A673 (cell line): ENCODE data around the gene NBAS. TPM values are rescaled to one million over a fixed set of nuclear protein-coding genes. Genes with fewer than 3 reads are reported as not detected.

Source experiments
- BruUV-seq: library from RNA; stranded (reverse); fragments of 400-500 nt; replicated peaks from 2 replicates; lab custom pipeline; 2021; lab: Mats Ljungman, UMichigan
- CTCF ChIA-PET: fragments of 300-600 bp; sonication (Branson Sonifier 250); formaldehyde crosslinking; loops from one replicate; lab custom pipeline; 2022; ENCODE audit warnings: antibody characterized with exemption; lab: Charles Lee
- POLR2A ChIA-PET: fragments of 300-600 bp; sonication (Branson Sonifier 250); formaldehyde crosslinking; loops from one replicate; lab custom pipeline; 2022; ENCODE audit warnings: antibody characterized with exemption; ENCODE audit not compliant: low non-redundant PET; lab: Charles Lee
- DNase-seq: peaks from one replicate; pipeline ENCODE4 v3.0.0-alpha.2; 2015; ENCODE audit warnings: low spot score
- H3K27ac ChIP-seq: fragments of 200-600 bp; sonication (generic); 2 replicates; pipeline ENCODE4 v1.5.1; 2016; ENCODE audit warnings: mixed run types, low read depth, mild to moderate bottlenecking, mixed read lengths, antibody characterized with exemption, low read length; ENCODE audit not compliant: poor library complexity, severe bottlenecking
- H3K27me3 ChIP-seq: fragments of 200-600 bp; sonication (generic); replicated peaks from 2 replicates; pipeline ENCODE4 v1.6.1; 2017; ENCODE audit warnings: mixed run types, low read depth, mild to moderate bottlenecking, mixed read lengths, antibody characterized with exemption, low read length; ENCODE audit not compliant: insufficient read depth, poor library complexity
- H3K36me3 ChIP-seq: fragments of 200-600 bp; sonication (generic); 2 replicates; pipeline ENCODE4 v1.6.1; 2016; ENCODE audit warnings: mixed run types, mild to moderate bottlenecking, mixed read lengths, antibody characterized with exemption, low read length; ENCODE audit not compliant: insufficient read depth, poor library complexity, severe bottlenecking
- H3K4me1 ChIP-seq: fragments of 200-600 bp; sonication (generic); 2 replicates; pipeline ENCODE4 v1.6.1; 2017; ENCODE audit warnings: mixed run types, mild to moderate bottlenecking, mixed read lengths, antibody characterized with exemption, low read length; ENCODE audit not compliant: insufficient read depth, poor library complexity, severe bottlenecking
- H3K4me3 ChIP-seq: fragments of 200-600 bp; sonication (generic); 2 replicates; pipeline ENCODE4 v1.5.1; 2016; ENCODE audit warnings: low read depth, mixed run types, mild to moderate bottlenecking, mixed read lengths, low read length; ENCODE audit not compliant: poor library complexity, severe bottlenecking
- H3K9me3 ChIP-seq: fragments of 200-600 bp; sonication (generic); 2 replicates; pipeline ENCODE4 v1.6.1; 2016; ENCODE audit warnings: mixed run types, low read depth, mild to moderate bottlenecking, mixed read lengths, antibody characterized with exemption, low read length; ENCODE audit not compliant: poor library complexity, severe bottlenecking
- EZH2 ChIP-seq: fragments of 200-600 bp; sonication (generic); IDR thresholded peaks from 2 replicates; pipeline ENCODE4 v1.6.1; 2017; ENCODE audit warnings: borderline replicate concordance, low read depth, mild to moderate bottlenecking, mixed read lengths, antibody characterized with exemption, low read length; ENCODE audit not compliant: poor library complexity, severe bottlenecking
- intact Hi-C: fragments of 100-400 bp; cut with micrococcal nuclease; formaldehyde crosslinking; loops from one replicate; pipeline ENCODE4 v1.10.0; 2022; ENCODE audit not compliant: unreplicated experiment
- total RNA-seq: library from RNA; stranded (reverse); gene quantifications from 2 replicates; pipeline ENCODE4 v1.2.3, GENCODE V29; 2021
- TF ChIP-seq, protein P1 (sequence below): fragments of 300-800, 200-600 bp; sonication (generic); conservative IDR thresholded peaks from 2 replicates; pipeline ENCODE4 v1.5.1; 2017; ENCODE audit warnings: low read depth, mild to moderate bottlenecking, antibody characterized with exemption, low read length, moderate library complexity, mixed read lengths

Gene NBAS
- total RNA-seq, 1 experiment from 2014 or later, result 38.7 TPM

DNA sequence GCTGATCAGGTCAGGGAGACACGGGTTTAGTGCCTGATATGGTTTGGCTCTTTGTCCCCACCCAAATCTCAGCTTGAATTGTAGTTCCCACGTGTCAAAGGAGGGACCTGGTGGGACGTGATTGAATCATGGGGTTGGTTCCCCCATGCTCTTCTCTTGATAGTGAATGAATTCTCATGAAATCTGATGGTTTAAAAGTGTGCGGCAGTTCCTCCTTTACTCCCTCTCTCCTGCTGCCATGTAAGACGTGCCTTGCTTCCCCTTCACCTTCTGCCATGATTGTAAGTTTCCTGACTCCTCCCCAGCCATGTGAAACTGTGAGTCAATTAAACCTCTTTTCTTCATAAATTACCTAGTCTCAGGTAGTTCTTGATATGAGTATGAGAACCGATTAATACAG lies 424.5 kb downstream of the NBAS start:
- no peaks in the 10 kb centered on the region for H3K36me3 ChIP-seq
- H3K4me3 ChIP-seq, result no peak overlapping the region
- no peak for DNase-seq
- POLR2A ChIA-PET, result no interaction called here
- TF ChIP-seq, protein P1, sequence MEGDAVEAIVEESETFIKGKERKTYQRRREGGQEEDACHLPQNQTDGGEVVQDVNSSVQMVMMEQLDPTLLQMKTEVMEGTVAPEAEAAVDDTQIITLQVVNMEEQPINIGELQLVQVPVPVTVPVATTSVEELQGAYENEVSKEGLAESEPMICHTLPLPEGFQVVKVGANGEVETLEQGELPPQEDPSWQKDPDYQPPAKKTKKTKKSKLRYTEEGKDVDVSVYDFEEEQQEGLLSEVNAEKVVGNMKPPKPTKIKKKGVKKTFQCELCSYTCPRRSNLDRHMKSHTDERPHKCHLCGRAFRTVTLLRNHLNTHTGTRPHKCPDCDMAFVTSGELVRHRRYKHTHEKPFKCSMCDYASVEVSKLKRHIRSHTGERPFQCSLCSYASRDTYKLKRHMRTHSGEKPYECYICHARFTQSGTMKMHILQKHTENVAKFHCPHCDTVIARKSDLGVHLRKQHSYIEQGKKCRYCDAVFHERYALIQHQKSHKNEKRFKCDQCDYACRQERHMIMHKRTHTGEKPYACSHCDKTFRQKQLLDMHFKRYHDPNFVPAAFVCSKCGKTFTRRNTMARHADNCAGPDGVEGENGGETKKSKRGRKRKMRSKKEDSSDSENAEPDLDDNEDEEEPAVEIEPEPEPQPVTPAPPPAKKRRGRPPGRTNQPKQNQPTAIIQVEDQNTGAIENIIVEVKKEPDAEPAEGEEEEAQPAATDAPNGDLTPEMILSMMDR, result no peak
- TF ChIP-seq EZH2, result no peak
- no TSS peak for BruUV-seq
- no peak overlapping the region for H3K27ac ChIP-seq
- intact Hi-C loops, result no loop called here
- peaks cover 2% of the 10 kb centered on the region for H3K4me1 ChIP-seq
- H3K27me3 ChIP-seq, result no peaks in the 10 kb centered on the region
- CTCF ChIA-PET, result no interaction called here
- no peaks in the 10 kb centered on the region for H3K9me3 ChIP-seq

DNA sequence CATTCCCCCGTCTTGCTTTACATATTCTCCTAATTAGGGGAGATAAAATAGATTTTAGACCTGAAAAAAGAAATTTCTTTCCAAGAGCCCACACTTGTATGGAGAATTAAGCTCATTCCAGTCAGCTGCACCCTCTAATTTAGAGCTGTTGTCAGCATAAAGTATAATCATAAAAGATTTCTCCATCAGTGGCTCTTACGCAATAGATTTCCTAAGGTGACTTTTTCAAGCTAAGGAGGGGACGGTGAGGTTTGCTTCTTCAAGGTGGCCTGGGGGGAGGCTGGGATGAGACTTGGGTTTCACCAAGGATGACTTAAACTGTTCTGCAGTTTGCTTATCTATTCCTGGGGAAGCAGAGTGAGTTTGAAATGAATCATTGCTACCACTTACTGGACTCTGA lies 426.2 kb downstream of the NBAS start:
- Histone ChIP-seq H3K27me3 (no peaks in the 10 kb centered on the region), H3K4me3 (no peak overlapping the region), H3K4me1 (no peaks in the 10 kb centered on the region), H3K9me3 (no peaks in the 10 kb centered on the region), H3K27ac (no peak overlapping the region), H3K36me3 (no peaks in the 10 kb centered on the region)
- no TSS peak for BruUV-seq
- ChIA-PET POLR2A (no interaction called here), CTCF (no interaction called here)
- no peak for DNase-seq
- no peak for TF ChIP-seq EZH2
- TF ChIP-seq, protein P1, result no peak
- intact Hi-C loops, result no loop called here

GRCh38 chr2:15133461-15133860 lies 427.7 kb downstream of the NBAS start:
- no peaks in the 10 kb centered on the region for H3K9me3 ChIP-seq
- ChIA-PET CTCF (no interaction called here), POLR2A (no interaction called here)
- H3K4me1 ChIP-seq, result no peaks in the 10 kb centered on the region
- TF ChIP-seq, protein P1, result no peak
- no peak for TF ChIP-seq EZH2
- intact Hi-C loops, result no loop called here
- DNase-seq, result no peak
- H3K27me3 ChIP-seq, result no peaks in the 10 kb centered on the region
- no peaks in the 10 kb centered on the region for H3K36me3 ChIP-seq
- BruUV-seq, result no TSS peak
- H3K4me3 ChIP-seq, result no peak overlapping the region
- no peak overlapping the region for H3K27ac ChIP-seq
